ENCODE measurements around the gene ZP3. TPM values are rescaled to one million over a fixed set of nuclear protein-coding genes. Genes with fewer than 3 reads are reported as not detected.

ZP3 gene
- total RNA-seq = not detected
- long read RNA-seq = 0 reads

DNA sequence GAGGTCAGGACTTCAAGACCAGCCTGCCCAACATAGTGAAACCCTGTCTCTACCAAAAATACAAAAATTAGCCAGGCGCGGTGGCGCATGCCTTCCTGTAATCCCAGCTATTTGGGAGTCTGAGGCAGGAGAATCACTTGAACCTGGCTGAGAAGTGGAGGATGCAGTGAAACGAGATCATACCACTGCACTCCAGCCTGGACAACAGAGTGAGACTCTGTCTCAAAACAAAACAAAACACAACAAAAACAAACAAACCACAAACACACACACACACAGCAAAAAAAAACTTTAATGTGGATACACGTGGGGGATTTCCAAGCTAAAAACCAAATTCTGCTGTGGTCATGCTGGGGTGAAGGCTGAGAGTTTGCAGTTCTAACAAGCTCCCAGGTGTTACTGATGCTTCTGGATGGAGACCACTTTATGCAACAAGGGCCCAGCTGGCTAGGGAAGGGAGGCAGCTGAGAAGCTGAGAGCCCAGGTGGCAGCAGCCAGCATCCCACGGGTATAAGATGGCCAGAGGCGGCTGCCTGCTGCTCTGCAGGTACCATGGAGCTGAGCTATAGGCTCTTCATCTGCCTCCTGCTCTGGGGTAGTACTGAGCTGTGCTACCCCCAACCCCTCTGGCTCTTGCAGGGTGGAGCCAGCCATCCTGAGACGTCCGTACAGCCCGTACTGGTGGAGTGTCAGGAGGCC lies at the start of gene ZP3:
Gene ZP3 (plus strand): TSS at position 538 of the 699 bp plus-strand sequence. CDS start 15 bp downstream, at position 553.
- H3K4me1 ChIP-seq = no peaks in the 10 kb centered on the region
- peaks cover 11% of the 10 kb centered on the region for H3K9me3 ChIP-seq (replicated peaks)
- TF ChIP-seq, protein P1, sequence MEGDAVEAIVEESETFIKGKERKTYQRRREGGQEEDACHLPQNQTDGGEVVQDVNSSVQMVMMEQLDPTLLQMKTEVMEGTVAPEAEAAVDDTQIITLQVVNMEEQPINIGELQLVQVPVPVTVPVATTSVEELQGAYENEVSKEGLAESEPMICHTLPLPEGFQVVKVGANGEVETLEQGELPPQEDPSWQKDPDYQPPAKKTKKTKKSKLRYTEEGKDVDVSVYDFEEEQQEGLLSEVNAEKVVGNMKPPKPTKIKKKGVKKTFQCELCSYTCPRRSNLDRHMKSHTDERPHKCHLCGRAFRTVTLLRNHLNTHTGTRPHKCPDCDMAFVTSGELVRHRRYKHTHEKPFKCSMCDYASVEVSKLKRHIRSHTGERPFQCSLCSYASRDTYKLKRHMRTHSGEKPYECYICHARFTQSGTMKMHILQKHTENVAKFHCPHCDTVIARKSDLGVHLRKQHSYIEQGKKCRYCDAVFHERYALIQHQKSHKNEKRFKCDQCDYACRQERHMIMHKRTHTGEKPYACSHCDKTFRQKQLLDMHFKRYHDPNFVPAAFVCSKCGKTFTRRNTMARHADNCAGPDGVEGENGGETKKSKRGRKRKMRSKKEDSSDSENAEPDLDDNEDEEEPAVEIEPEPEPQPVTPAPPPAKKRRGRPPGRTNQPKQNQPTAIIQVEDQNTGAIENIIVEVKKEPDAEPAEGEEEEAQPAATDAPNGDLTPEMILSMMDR (IDR thresholded peaks at IDR 0.05; ENCODE audit: borderline replicate concordance) = no peak
- no peak within 1 kb of the TSS for H3K27ac ChIP-seq (replicated peaks)
- no peaks in the 10 kb centered on the region for H3K36me3 ChIP-seq
- intact Hi-C loops (cut with micrococcal nuclease) = no loop called here
- no peak within 1 kb of the TSS for H3K4me3 ChIP-seq
- no peak for DNase-seq
- peaks cover 24% of the 10 kb centered on the region for H3K27me3 ChIP-seq (ENCODE audit: low read depth)

DNA sequence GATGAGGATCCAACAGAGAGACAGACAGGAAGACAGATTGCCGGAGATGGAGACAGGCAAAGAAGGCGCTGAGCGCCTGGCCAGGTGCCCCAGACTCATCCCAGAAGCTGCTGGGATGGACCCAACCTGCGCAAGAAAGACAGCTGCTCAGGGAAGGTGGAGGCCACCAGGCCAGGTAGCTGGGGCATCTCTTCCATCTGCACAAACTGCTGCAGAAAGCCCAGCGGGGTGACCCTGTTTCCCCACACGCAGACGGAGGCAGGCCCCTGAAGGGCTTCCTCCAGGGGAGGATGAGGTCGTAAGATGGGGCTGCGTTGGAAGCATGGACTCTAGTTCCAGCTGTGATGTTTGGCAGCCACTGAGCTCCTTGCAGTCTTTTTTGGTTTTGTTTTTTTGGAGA lies 49.5 kb upstream of the ZP3 start:
- no peaks in the 10 kb centered on the region for H3K9me3 ChIP-seq (replicated peaks)
- peaks cover 28% of the 10 kb centered on the region for H3K4me1 ChIP-seq
- intact Hi-C loops (cut with micrococcal nuclease) = no loop called here
- no peak overlapping the region for H3K4me3 ChIP-seq
- no peak for DNase-seq
- TF ChIP-seq, protein P1 (IDR thresholded peaks at IDR 0.05; ENCODE audit: borderline replicate concordance) = no peak
- H3K36me3 ChIP-seq = no peaks in the 10 kb centered on the region
- no peak overlapping the region for H3K27ac ChIP-seq (replicated peaks)
- H3K27me3 ChIP-seq (ENCODE audit: low read depth) = no peaks in the 10 kb centered on the region

DNA sequence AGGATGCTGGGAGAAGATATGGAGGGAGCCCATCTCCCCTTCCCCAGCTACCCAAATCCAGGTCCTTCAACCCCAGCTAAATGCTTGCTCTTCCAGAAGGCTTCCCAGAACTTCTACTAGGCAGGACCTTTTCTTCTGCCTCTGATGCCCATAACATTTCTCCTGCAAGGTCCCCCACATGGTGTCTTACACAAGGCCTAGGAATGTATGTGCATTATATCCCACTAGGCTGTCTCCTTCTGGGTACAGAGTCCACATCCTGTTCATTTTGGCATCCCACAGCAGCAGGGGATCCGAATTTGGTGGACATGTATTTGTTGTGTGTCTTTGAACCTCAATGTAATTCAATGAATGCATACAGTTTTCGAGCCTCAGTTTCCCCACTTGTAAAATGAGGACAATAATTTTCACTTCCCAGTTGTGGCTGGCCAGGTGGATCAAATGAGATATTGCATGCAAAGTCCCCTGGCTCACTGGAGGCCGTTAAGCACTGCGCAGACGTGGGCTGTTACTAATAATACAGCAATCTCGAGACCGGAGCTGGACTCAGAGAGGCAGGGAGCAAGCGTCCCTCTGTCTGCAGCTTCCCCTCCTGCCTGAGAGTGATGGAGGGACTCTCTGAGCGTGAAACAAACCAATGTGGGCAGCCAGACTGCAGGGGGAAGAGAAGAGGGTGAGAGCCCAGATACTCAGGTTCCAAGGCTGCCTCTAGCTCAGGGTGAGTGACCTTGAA lies 47.4 kb upstream of the ZP3 start:
- H3K27me3 ChIP-seq (ENCODE audit: low read depth) = no peaks in the 10 kb centered on the region
- peaks cover 39% of the 10 kb centered on the region for H3K4me1 ChIP-seq
- H3K27ac ChIP-seq (replicated peaks) = peak overlapping the region; percentile 98
- TF ChIP-seq, protein P1 (IDR thresholded peaks at IDR 0.05; ENCODE audit: borderline replicate concordance) = peak; percentile 17
- H3K4me3 ChIP-seq = no peak overlapping the region
- H3K9me3 ChIP-seq (replicated peaks) = no peaks in the 10 kb centered on the region
- no peak for DNase-seq
- intact Hi-C loops (cut with micrococcal nuclease) = no loop called here
- no peaks in the 10 kb centered on the region for H3K36me3 ChIP-seq

DNA sequence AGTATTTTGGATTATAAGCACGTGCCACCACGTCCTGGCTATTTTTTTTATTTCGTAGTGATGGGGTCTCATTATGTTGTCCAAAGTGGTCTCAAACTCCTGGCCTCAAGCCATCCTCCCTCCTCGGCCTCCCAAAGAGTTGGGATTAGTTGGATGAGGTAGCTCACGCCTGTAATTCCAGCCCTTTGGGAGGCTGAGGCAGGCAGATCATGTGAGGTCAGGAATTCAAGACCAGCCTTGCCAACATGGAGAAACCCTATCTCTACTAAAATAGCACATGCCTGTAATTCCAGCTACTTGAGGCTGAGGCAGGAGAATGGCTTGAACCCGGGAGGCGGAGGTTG lies 44.2 kb upstream of the ZP3 start:
- H3K27me3 ChIP-seq (ENCODE audit: low read depth) = no peaks in the 10 kb centered on the region
- no peaks in the 10 kb centered on the region for H3K9me3 ChIP-seq (replicated peaks)
- H3K36me3 ChIP-seq = no peaks in the 10 kb centered on the region
- TF ChIP-seq, protein P1 (IDR thresholded peaks at IDR 0.05; ENCODE audit: borderline replicate concordance) = no peak
- H3K4me3 ChIP-seq = peak overlapping the region; percentile 60
- intact Hi-C loops (cut with micrococcal nuclease) = no loop called here
- peak overlapping the region; percentile 98 for H3K27ac ChIP-seq (replicated peaks)
- peaks cover 39% of the 10 kb centered on the region for H3K4me1 ChIP-seq
- no peak for DNase-seq

DNA sequence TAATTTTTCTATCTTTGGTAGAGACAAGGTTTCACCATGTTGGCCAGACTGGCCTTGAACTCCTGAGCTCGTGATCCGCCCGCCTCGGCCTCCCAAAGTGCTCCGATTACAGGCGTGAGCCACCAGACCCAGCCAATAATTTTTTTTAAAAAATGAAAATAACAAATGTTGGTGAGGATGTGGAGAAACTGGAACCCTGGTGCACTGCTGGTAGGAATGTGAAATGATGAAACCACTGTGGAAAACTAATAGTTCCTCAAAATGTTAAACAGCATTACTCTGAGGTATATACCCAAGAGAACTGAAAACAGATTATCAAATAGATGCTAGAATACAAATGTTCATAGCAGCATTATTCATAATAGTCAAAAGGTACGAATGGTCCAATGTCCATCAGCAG lies 42.9 kb upstream of the ZP3 start:
- H3K4me1 ChIP-seq = peaks cover 39% of the 10 kb centered on the region
- no peaks in the 10 kb centered on the region for H3K27me3 ChIP-seq (ENCODE audit: low read depth)
- H3K27ac ChIP-seq (replicated peaks) = peak overlapping the region; percentile 98
- H3K36me3 ChIP-seq = no peaks in the 10 kb centered on the region
- H3K9me3 ChIP-seq (replicated peaks) = no peaks in the 10 kb centered on the region
- H3K4me3 ChIP-seq = no peak overlapping the region
- TF ChIP-seq, protein P1 (IDR thresholded peaks at IDR 0.05; ENCODE audit: borderline replicate concordance) = no peak
- intact Hi-C loops (cut with micrococcal nuclease) = no loop called here
- DNase-seq = no peak

All from left ventricle myocardium inferior (tissue), 1 donor.